ENCODE results near the gene BMP8B.
"Not testable (repeated sequence)": the region's sequence is repeated elsewhere in the genome, so short reads cannot be mapped to it uniquely, and the experiment has no call there.

The BMP8B gene

DNA sequence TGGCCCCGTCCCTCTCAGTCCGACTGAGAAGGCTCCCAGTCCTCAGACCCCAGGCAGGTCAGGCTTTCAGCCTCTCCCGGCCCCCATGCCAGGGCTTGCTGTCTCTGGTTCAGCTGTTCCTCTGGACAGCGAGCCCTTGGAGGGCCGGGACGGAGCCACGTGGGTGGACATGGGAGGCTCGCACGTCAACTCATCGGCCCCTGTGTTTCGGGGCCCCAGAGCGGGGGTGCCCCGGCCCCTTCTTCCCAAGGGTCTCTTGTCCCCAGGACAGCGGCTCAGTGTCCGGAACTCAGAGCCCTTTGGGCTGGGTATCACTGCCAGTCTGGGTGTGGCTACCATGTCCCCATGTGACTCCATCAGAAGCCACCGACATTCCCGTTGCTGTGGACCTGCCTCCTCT, 10.8 kb downstream of the BMP8B start:
- not testable (repeated sequence) for DNase-seq (ENCODE audit: low read depth)

DNA sequence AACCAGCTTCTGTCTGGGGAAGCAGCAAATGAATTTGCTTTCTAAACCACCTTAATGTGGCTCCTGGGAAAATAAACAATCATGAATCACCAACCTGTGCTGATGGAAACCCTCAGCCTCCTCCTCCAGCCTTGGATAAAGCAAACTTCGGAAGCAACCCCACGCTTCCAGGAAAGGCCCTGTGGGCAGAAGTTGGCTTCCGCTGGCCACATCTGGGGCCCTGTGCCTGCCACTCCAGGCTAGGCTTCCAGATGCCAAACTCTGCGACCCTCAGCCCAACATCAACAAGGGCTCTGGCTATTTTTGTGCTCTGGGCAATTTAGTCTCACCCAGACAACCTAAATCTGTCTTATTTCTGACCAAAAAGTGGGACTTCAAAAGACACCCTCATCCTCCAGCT, 11.4 kb downstream of the BMP8B start:
- DNase-seq (ENCODE audit: low read depth): no peak

DNA sequence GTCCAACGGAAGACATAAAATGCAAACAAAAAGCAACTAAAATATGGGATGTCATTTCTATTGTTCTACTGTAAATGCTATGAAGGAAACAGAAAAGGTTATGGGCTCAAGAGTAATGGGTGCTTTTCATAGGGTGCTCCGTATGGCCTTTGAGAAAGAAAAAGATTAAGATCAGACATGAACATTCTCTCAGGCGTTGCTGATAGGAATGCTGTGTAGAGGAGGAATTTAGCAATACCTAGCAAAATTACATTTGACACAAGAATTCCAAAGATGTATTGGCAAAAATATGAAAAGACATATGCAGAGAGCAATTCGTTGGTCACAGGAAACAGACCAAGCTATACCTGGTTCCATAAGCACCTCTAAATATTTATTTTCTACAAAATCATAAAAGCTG, 11.8 kb downstream of the BMP8B start:
- DNase-seq (ENCODE audit: low read depth): no peak

DNA sequence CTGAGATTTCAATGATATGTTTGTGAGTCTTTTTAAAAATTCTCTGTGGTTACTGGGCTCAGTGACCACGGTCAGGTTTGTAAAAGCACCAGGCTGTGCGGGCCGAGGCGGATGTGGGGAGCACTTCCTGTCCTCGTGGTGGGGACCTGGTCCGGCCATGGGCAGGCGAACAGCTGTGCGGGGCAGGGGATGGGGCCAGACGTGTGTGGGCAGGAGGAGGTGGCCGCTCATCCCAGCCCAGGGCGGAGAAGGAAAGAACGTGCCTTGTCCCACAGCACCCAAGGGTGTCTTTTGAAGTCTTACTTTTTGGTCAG, 12.3 kb downstream of the BMP8B start:
- no peak for DNase-seq (ENCODE audit: low read depth)

DNA sequence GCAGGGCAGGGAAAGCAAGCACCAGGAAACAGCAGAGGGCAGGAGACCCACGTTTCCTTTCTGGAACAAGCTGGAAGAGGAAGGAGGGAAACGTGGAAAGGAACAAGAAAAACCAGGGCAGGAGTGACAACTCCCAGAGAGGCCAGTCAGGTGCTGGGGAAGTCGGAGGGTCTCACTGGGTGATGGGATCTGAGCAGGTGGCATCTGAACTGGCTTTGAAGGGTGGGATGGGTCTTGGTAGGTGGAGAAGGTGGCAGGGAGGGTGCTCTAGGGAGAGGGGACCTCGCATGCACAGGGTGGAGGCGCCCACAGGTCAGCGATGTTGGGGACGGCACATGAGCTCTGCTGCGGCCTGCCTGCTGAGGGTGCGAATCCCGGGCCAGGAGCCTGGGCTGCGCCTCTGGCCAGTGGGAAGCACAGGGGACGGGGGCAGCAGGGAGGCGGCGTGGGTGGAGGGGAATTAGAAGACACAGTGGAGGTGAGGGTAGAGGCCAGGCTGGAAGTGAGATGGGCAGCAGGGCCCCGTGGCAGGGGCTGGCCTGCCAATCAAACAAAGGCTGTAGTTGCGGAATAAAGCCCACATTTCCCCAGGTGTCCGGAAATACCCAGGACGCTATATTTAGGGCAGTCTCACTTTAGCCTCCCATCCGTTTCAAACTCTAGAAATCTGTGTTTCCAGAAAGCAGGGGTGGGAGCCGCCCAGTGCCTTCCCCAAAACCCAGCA, 12.8 kb downstream of the BMP8B start:
- DNase-seq (ENCODE audit: low read depth): not testable (repeated sequence)

DNA sequence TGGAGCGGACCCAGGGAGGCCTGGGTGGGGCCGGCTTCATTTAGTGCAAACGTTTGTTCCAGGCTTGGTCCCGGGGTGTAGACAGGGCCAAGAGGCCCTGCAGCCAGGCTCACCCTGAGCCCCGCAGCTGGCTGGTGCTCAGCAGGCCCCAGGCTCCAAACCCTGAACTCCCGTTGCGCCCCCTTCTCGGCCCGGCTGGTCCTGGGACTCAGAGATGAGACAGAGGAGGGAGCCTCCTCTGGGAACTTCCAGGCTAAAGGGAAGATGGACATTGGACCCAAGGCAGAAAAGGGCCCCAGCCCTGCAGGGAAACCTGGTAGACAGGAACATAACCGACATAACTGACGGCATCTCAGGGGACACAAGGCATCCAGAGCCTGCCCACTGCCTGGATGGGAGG, 13.5 kb downstream of the BMP8B start:
- DNase-seq (ENCODE audit: low read depth): not testable (repeated sequence)

DNA sequence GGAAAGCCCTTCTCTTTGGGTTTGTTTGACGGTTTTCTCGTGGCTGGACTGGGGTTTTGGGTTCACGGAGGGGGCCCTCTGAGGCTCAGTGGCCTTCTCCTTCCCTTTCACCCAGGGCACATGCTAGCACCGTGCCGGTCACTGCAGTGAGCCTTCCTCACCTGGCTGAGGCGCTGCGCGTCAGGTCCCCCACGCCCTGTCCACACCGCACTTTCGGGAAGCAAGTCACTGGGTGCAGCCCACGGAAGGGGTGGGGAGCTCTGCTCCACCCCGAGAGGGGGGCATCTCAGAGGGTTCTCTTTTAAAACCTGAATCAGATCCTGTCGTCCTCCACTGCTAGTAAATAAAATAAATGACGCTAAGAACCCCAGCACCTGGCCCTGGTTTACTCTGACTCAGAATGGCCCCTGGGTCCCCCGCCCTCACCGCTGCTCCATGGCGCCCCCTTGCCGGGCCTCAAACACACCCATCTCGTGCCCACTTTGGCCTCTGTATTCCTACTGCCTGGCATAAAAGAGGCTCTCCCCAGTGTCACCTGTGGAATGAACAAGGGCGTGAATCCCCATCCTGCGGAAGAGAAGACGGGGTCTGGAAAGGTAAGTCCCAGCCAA, 15.2 kb downstream of the BMP8B start:
- DNase-seq (ENCODE audit: low read depth): not testable (repeated sequence)

DNA sequence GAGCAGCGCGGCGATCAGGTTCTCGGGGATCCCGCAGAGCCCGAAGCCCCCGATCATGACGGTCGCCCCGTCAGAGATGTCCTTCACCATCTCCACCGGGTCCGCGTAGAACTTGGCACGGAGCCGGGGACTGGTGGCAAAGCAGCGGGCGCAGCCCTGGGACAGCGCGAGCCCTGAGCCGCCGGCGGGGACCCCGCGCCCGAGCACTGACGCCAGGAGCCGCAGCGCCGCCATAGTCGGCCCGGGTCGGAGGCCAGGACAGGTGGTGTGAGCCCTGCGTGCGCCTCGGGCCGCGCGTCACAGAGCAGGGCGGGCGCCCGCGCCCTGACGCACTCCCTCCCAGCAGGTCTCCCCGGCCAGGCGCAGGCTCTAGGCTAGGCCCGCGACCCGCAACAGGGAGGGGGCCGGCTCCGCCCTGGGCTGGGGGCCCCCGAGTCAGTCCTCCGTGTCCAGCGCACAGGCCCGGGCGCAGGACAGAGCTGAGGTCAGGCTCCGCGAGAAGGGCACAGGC, 17.6 kb downstream of the BMP8B start, which contains the start of gene OXCT2:
OXCT2 (minus strand) TSS at position 327 of the 511 bp plus-strand sequence; CDS start at position 234, 93 bp downstream.
- DNase-seq (ENCODE audit: low read depth): not testable (repeated sequence)

DNA sequence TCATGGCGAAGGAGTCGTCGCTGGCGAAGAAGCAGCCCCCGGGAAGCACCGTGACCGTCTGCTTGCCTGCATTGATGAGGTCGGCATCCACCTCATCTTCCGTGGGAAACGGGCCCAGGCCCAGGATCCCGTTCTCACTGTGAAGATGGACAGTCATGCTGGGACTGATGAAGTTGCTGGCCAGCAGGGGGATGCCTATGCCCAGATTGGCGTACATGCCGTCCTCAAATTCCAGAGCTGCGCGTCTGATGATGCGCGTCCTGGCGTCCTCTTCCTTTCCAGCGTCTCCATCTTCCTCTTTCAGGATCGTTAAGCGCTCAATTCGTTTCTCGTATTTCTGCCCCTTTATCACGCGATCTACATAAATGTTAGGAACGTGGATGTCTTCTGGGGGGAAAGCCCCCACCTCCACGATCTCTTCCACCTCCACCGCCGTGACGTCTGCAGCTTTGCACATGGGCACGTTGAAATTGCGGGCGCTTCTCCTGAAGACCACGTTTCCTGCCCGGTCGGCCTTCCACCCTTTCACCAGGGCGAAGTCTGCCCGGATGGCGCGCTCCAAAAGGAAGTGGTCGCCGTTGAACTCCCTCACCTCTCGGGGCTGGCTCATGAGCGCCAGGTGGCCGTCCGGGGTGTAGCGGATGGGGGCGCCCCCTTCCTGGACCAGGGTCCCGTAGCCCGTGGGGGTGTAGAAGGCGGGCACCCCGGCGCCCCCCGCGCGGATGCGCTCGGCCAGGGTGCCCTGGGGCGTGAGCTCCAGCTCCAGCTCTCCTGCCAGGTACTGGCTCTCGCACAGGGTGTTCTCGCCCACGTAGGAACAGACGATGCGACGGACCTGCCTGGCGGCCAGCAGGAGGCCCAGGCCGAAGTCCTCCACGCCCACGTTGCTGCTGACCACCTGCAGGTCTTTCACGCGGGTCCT, 18.3 kb downstream of the BMP8B start:
- DNase-seq (ENCODE audit: low read depth): not testable (repeated sequence)

DNA sequence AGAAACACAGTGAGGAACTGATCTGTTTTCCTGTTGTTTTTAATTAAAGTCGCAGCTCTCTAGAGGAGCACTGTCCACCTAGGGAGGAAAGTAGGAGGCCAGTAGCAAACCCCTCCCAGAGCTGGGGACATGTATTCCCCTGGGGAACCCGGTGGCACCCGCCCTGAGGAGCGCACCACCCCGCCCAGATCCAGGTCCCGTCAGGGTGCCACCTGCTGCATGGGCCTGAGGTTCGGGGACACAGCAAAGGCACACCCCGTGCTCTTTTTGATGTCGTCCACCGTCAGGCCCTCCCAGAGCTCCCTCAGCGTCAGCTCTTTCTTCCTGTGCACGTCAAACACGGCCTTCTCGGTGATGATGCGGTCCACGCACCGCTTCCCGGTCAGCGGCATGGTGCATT, 19.2 kb downstream of the BMP8B start:
- DNase-seq (ENCODE audit: low read depth): not testable (repeated sequence)

DNA sequence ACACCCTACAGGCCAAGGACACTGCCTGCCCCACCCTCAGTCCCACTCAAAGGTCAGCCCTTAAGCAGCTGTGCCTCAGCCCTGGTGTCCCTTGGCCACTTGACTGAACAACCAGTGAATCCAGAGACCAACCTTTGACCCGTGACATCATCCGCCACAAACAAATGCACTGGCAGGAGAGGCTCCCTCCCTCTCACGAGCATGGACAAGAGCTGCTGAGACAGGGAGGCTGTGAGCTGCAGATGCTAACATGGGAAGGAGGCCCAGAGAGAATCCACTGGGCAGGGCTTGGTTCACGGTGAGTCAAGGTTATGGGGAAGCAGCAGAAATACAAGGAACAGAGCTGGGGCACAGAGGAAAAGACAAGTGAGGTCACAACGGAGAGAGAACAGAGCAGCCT, 22.2 kb downstream of the BMP8B start:
- not testable (repeated sequence) for DNase-seq (ENCODE audit: low read depth)

DNA sequence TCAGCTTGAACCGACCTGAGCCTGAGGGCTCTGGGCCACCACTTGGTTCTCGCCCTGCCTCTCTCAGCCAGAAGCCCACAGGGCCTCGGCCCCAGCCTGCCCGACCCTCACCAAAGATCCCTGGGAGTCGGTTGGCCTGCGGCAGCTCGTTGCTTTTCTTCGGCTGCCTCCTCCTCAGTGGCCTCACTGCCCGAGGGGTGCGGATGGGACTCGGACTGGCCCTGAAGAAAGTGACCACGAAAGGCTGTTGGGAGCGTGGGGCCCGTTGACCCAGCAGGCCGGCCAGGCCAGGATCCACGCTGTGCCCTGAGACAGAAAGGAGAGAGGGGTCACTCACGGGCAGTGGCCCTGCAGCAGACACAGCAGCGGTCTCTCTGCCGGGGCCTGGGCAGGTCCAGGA, 24.2 kb downstream of the BMP8B start:
- DNase-seq (ENCODE audit: low read depth): not testable (repeated sequence)

DNA sequence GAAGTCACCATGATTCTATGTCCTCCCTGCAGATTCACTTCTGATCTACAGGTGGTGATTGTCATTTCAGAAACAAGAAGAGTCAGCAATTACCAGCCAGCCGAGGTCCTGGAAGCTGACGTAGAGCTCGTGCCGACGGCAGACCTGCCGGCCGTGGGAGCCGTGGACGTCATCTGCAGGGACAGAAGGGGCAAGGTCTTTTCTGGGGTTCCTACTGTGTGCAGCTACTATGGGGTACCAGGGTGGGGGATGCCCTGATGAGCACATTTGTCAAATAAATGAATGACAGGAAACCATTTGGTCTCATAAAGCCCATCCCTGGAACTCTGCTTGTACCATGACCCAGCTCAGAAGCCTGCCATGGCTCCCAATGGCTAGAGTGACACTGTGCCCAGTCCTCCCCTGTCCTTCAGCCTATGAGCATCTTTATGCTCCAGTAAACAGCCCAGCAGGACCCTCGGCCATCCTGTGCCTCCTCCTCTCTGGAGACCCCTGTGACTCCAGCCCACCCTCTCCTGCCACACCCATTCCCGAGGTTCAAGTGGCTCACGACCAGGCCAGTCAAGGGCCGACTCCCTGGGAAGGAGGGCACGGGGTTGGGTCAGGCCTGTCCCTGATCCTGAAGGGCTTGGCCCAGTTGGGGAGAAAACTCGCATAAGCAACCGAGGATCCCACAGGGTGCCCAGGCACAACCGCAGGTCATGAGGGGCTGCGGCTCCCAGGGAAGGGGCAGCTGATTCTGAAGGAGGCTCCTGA, 24.9 kb downstream of the BMP8B start:
- DNase-seq (ENCODE audit: low read depth): not testable (repeated sequence)

DNA sequence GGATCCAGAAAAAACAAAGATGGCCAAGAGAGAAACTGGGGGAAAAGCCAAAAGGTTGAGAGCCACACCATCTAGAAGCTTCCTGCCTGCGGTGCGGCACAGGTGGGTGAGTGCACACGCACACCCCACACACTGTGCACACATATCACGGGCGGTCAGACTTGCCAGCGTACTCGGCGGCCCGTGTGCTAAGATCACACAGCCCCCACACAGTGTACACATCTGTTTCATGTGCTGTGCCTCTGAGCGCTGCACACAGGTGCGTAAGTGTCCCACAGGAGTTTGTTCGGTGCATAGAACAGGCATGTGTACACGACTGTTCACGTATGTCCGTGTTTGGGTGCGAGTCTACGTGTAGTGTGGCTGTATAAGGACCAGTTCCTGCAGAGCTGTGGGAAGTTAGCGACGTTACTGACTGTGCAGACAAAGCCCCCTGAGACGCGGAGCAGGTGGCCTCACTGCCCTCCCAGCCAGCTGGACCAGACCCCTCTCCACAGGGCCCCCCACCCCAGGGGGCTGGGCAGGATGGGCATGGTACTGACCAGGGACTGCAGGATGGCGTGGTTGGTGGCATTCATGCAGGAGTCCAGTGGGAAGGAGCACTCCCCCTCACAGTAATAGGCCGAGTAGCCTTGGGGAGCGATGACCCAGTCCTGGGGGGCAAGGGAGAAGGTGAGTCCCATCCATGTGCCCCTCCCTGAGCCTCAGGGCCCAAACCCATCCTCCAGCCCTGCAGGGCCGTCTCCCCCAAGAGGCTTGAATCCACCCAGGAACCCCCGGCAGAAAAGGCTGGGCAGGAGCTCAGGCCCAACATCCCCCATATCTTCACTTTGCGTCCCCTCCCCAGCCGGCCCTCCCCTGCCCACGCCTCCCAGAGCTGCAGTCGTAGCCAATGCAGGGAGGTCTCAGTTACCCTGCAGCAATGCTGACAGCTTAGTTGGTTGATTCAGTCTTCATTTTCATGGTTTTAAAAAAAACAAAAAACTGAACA, 25.8 kb downstream of the BMP8B start:
- DNase-seq (ENCODE audit: low read depth): no peak

DNA sequence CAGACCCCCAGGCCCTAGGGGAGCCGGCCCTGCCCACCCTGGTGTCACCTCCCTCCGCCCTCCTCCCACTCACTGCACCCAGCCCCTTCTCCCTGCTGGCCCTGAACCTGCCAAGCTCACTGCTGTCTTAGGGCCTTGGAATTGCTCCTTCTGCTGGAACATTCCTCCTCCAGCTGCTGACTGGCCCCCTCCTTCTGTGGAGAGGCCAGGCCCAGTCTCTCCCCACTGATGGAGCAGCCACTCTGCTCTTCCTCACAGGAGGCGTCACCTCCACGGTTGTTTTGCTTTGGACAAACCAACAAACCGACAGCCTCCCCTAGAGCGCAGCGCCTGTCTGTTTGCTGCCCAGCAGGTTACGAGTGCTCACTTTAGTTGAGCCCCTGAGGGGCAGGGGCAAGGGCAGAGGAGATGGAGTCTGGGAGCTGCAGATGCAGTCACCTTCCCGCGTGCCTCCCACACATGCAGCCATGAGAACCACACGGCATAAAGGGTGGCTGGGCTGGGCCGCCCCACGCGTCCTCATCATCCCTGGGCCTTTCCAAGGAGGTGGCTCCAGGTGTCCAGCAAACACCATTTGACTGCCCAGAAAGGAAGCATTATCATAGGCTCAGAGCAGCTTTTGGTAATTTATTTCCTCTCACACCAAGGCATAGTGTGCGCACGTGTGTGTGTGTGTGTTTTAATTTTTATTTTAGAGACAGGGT, 27.0 kb downstream of the BMP8B start:
- no peak for DNase-seq (ENCODE audit: low read depth)

DNA sequence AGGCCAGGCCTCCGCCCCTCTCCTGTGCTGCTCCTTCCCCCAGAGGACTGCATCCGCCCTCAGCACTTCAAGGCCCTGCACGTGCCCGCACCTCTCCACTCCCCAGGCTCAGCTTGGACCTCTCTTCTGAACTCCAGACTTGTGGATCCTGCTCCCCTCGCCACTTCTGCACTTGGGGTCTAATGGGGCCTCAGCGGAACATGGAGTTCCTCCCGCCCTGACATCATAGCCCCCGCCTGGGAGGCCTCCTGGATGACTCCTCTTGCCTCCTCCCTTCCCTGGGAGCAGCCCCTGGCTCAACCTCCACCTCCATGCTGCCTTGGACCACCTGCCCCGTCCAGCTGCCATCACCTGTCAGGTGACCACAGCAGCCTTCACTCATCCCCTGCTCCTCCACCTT, 27.6 kb downstream of the BMP8B start:
- no peak for DNase-seq (ENCODE audit: low read depth)

DNA sequence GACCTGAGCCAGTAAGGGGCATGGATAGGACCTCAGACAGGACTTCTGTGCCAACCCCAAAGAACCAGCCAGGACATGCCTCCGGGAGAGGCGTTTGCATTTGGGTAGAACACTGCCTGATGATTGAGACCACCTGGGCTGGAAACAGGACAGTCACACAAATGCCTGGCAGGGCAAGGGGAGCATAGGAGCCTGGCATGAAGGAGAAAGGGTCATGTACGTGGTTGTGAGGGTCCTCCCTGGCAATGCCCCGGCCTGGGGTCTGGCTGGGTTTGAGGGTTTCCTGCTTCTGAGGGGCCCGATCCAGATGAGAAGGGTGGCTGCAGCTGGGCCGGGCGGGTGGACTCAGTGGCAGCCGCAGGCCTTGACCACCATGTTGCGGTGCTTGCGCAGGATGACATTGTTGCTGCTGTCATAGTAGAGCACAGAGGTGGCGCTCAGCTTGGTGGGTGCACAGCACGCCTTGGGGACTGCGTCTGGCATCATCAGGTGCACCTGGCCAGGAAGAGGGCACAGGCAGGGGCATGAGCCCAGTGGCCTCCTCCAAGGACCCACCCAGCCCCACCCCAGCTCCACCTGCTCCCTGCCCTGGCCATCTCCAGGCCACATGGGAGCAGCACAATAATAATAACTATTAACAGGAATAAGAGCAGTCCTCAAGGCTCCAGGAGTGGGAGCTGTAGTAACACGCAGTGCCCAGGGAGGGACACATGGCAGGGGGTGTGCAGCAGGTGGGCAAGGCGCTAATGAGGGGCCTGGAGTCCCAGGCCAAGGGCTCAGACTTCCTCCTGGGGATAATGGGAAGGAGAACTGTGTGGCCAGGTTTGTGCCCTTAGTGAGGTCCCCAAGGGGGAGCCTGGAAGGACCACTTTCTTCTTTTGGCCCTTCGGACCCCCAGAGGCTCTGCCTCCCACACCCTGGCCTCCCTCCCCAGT, 28.3 kb downstream of the BMP8B start:
- no peak for DNase-seq (ENCODE audit: low read depth)

DNA sequence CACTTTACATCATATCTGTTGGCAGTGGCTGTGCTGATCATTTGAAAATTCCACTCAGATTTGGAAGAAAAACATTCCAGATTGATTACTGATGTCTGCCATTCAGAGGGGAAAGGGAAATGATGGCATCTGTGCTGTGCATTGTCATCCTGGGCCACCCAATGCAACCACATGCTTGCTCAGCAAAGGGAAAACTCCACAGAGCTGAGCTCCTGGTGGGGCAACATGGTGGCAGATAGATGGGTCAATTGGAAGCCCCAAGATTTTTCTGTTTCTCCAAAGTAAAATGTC, 29.3 kb downstream of the BMP8B start:
- no peak for DNase-seq (ENCODE audit: low read depth)
